SK-N-SH (cell line): ENCODE results near the gene AXIN1. TPM values are rescaled to one million over a fixed set of nuclear protein-coding genes. Genes with fewer than 3 reads are reported as not detected.

ENCODE experiments used
- CTCF ChIA-PET: fragments of 300-600, 350-600 bp; formaldehyde crosslinking; extraction: SDS; loops from one replicate; lab custom pipeline; 2021; lab: Yijun Ruan, JAX
- POLR2A ChIA-PET: fragments of 350-600 bp; sonication (Branson Sonifier 250); formaldehyde crosslinking; extraction: SDS; loops from one replicate; lab custom pipeline; 2020; ENCODE audit warnings: antibody characterized with exemption, inconsistent platforms; lab: Yijun Ruan, JAX
- DNase-seq: peaks from one replicate; pipeline ENCODE4 v3.0.0; 2012
- H2AFZ ChIP-seq: fragments of 200-600 bp; sonication (generic); 2 replicates; pipeline ENCODE4 v1.8.1; 2016; ENCODE audit warnings: antibody characterized with exemption, mild to moderate bottlenecking, low read depth
- H3F3A ChIP-seq: fragments of 200-600 bp; sonication (generic); replicated peaks from 2 replicates; pipeline ENCODE3; 2016; ENCODE audit warnings: antibody characterized with exemption, mild to moderate bottlenecking; ENCODE audit not compliant: insufficient read depth
- H3K27ac ChIP-seq, 2 experiments: fragments of 200-500 bp in 1 of 2; fragments of 200-600 bp in 1 of 2; sonication (Bioruptor generic) in 1 of 2; sonication (generic), shearing (Covaris generic) in 1 of 2; 2 replicates each; pipeline versions ENCODE4 v1.5.1 to v1.6.1; 2014 to 2016; ENCODE audit warnings: low read depth in 2 of 2, inconsistent platforms in 1 of 2, low read length in 1 of 2, mild to moderate bottlenecking in 1 of 2, mixed read lengths in 1 of 2
- H3K27me3 ChIP-seq: fragments of 200-600 bp; sonication (generic), shearing (Covaris generic); 2 replicates; pipeline ENCODE4 v1.6.1; 2016; ENCODE audit warnings: mixed run types; ENCODE audit not compliant: insufficient read depth
- H3K36me3 ChIP-seq, 2 experiments: fragments of 200-500 bp in 1 of 2; fragments of 200-600 bp in 1 of 2; sonication (Bioruptor generic) in 1 of 2; sonication (generic) in 1 of 2; replicated peaks in 1 of 2; 2 replicates each; pipeline versions ENCODE3 to v1.5.1; 2014 to 2016; ENCODE audit warnings: low read length in 1 of 2, mild to moderate bottlenecking in 1 of 2; ENCODE audit not compliant: insufficient read depth in 2 of 2, control insufficient read depth in 1 of 2
- H3K4me1 ChIP-seq, 2 experiments: fragments of 200-500 bp in 1 of 2; fragments of 200-600 bp in 1 of 2; sonication (Bioruptor generic) in 1 of 2; sonication (generic), shearing (Covaris generic) in 1 of 2; 2 replicates each; pipeline versions ENCODE4 v1.5.1 to v1.6.1; 2014 to 2016; ENCODE audit warnings: low read depth in 1 of 2, low read length in 1 of 2, mixed run types in 1 of 2; ENCODE audit not compliant: insufficient read depth in 2 of 2, control insufficient read depth in 1 of 2
- H3K4me2 ChIP-seq: fragments of 200-600 bp; sonication (generic), shearing (Covaris generic); 2 replicates; pipeline ENCODE4 v1.6.1; 2017; ENCODE audit warnings: mixed run types
- H3K4me3 ChIP-seq, 2 experiments: fragments of 200-500 bp in 1 of 2; fragments of 200-600 bp in 1 of 2; sonication (Bioruptor generic) in 1 of 2; sonication (generic), shearing (Covaris generic) in 1 of 2; 2 replicates each; pipeline versions ENCODE4 v1.5.1 to v1.8.1; 2014 to 2016; ENCODE audit warnings: low read depth in 2 of 2, inconsistent platforms in 1 of 2, low read length in 1 of 2, mild to moderate bottlenecking in 1 of 2, mixed read lengths in 1 of 2, moderate library complexity in 1 of 2
- H3K79me2 ChIP-seq: fragments of 200-600 bp; sonication (generic); 2 replicates; pipeline ENCODE4 v1.8.1; 2017; ENCODE audit warnings: mild to moderate bottlenecking; ENCODE audit not compliant: insufficient read depth
- H3K9ac ChIP-seq: fragments of 200-600 bp; sonication (generic); 2 replicates; pipeline ENCODE4 v1.6.1; 2017; ENCODE audit warnings: mixed run types
- H3K9me2 ChIP-seq: fragments of 200-600 bp; sonication (generic); 2 replicates; pipeline ENCODE4 v1.6.1; 2017; ENCODE audit warnings: mixed run types
- H3K9me3 ChIP-seq: fragments of 200-600 bp; sonication (generic); 2 replicates; pipeline ENCODE4 v1.6.1; 2017; ENCODE audit warnings: mixed run types, mild to moderate bottlenecking, moderate library complexity
- H4K20me1 ChIP-seq: fragments of 200-600 bp; sonication (generic); 2 replicates; pipeline ENCODE4 v1.6.1; 2017; ENCODE audit warnings: mild to moderate bottlenecking, mixed run types; ENCODE audit not compliant: insufficient read depth
- FOXJ3 ChIP-seq: sonication (generic); formaldehyde crosslinking; IDR thresholded peaks from 2 replicates; pipeline ENCODE4 v1.5.1; 2020; ENCODE audit warnings: mild to moderate bottlenecking, missing genetic modification reagents
- FOXM1 ChIP-seq: IDR thresholded peaks from 2 replicates; pipeline ENCODE4 v1.4.0; 2012; ENCODE audit warnings: low read depth, mild to moderate bottlenecking
- NFIC ChIP-seq: IDR thresholded peaks from 2 replicates; pipeline ENCODE4 v1.4.0; 2012; ENCODE audit warnings: borderline replicate concordance
- NRF1 ChIP-seq: IDR thresholded peaks from 2 replicates; pipeline ENCODE4 v1.6.1; 2012; ENCODE audit warnings: low read depth, mild to moderate bottlenecking, low read length
- RAD21 ChIP-seq: IDR thresholded peaks from 2 replicates; pipeline ENCODE4 v1.6.1; 2012; ENCODE audit warnings: mild to moderate bottlenecking, low read length
- RXRA ChIP-seq: IDR thresholded peaks from 2 replicates; pipeline ENCODE4 v1.4.0; 2012; ENCODE audit warnings: low read depth, mild to moderate bottlenecking, borderline replicate concordance
- SMC3 ChIP-seq: IDR thresholded peaks from 2 replicates; pipeline ENCODE4 v1.6.1; 2012; ENCODE audit warnings: low read depth, low read length, improper control_type of control experiment
- TEAD4 ChIP-seq: IDR thresholded peaks from 2 replicates; pipeline ENCODE4 v1.4.0; 2012; ENCODE audit warnings: mild to moderate bottlenecking, borderline replicate concordance; ENCODE audit not compliant: insufficient read depth
- WGBS: methylation state at CpG from one replicate; pipeline ENCODE4 v1.1.6; 2017; ENCODE audit warnings: low lambda C conversion rate; 5-methylcytosine and 5-hydroxymethylcytosine counted together
- polyA plus RNA-seq, 3 experiments: library from polyadenylated mRNA; depleted of rRNA; stranded (reverse); fragments of >200 nt; gene quantifications; 2 replicates each; pipeline ENCODE4 v1.2.3, GENCODE V29; 2012
- TF ChIP-seq, protein P1 (sequence below): IDR thresholded peaks from 2 replicates; pipeline ENCODE4 v1.4.0; 2012; ENCODE audit warnings: low read depth, borderline replicate concordance
- TF ChIP-seq, protein P2 (sequence below): fragments of 150-350 bp; IDR thresholded peaks from 2 replicates; pipeline ENCODE4 v1.6.1; 2017; ENCODE audit warnings: antibody characterized with exemption, low read length, low read depth, borderline replicate concordance
- TF ChIP-seq, protein P3 (sequence below): IDR thresholded peaks from 2 replicates; pipeline ENCODE4 v1.6.1; 2012; ENCODE audit warnings: mild to moderate bottlenecking, low read depth, low read length, moderate library complexity

Gene AXIN1
- polyA plus RNA-seq, 1 of the 3 experiments (the other 2 are of a cell fraction), result 19.9 TPM

DNA sequence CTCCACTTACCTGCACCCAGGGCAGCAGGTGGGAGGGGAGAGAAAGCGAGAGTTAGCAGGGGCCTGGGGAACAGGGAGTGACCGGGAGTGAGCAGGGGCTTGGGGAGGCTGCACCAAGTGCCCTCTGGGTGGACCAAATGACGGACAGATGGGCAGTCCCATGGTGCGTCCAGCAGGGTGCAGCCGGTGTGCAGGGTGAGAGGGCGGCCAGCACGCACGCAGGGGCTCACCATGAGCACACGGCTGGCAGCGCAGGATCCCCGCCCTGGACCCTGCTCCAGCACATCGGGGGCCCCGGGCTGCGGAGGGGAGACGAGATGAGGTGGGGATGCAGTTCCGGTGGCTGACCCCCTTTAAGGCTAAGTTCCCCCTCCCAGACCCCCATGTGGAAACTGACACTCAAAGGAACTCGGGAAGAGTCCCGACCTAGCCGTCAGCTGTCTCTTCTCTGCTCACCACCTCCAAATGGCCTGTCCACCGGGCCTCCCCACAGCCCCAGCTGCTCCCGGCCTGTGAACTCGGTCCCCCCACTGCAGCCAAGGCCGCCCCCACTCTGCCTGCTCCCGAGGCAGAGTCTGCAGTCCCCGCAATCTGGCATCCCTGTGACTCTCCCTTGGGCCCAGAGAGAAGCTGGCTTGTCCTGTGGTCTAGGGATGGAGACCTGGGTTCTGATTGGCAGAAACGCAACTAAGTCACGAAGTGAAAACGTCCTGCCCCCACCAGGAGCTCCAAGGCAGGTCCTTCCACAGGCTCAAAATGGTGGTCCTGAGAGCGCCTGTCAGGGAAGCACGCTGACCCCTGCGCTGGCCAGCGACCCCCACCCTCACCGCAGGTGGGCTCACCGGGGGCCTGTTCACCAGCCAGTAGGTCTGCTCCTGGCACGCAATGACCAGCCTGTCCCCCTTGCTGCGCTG lies 79.6 kb downstream of the AXIN1 start:
- Histone ChIP-seq H3K27me3 (no peaks in the 10 kb centered on the region), H3K79me2 (no peaks in the 10 kb centered on the region), H3K27ac (no peak overlapping the region), H3K36me3 (no peaks in the 10 kb centered on the region), H3K4me3 (no peak overlapping the region), H3K9me2 (no peaks in the 10 kb centered on the region), H4K20me1 (no peaks in the 10 kb centered on the region), H3K4me1 (peaks cover 0 to 17% of the 10 kb centered on the region in 2 experiments; a peak in 1 of 4 replicates), H3K4me2 (no peak overlapping the region), H2AFZ (no peak overlapping the region), H3K9ac (no peak overlapping the region), H3F3A (no peaks in the 10 kb centered on the region), H3K9me3 (no peaks in the 10 kb centered on the region)
- DNase-seq, result no peak
- CTCF ChIA-PET, result interaction anchor here (0.7 to 1.4 kb wide), 3 partner anchors 23 to 92 kb away, joined by 3 to 4 read pairs (median 3); partner anchors contain the start of gene HBQ1
- POLR2A ChIA-PET, result no interaction called here
- WGBS, result 90% methylated on average over 14 of the region's 36 CpGs
- TF ChIP-seq NRF1, result no peak
- TF ChIP-seq, protein P1, sequence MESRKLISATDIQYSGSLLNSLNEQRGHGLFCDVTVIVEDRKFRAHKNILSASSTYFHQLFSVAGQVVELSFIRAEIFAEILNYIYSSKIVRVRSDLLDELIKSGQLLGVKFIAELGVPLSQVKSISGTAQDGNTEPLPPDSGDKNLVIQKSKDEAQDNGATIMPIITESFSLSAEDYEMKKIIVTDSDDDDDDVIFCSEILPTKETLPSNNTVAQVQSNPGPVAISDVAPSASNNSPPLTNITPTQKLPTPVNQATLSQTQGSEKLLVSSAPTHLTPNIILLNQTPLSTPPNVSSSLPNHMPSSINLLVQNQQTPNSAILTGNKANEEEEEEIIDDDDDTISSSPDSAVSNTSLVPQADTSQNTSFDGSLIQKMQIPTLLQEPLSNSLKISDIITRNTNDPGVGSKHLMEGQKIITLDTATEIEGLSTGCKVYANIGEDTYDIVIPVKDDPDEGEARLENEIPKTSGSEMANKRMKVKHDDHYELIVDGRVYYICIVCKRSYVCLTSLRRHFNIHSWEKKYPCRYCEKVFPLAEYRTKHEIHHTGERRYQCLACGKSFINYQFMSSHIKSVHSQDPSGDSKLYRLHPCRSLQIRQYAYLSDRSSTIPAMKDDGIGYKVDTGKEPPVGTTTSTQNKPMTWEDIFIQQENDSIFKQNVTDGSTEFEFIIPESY, result no peak
- no peak for TF ChIP-seq TEAD4
- TF ChIP-seq, protein P2, sequence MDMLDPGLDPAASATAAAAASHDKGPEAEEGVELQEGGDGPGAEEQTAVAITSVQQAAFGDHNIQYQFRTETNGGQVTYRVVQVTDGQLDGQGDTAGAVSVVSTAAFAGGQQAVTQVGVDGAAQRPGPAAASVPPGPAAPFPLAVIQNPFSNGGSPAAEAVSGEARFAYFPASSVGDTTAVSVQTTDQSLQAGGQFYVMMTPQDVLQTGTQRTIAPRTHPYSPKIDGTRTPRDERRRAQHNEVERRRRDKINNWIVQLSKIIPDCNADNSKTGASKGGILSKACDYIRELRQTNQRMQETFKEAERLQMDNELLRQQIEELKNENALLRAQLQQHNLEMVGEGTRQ, result no peak
- no peak for TF ChIP-seq FOXJ3 (CRISPR knock-in tag)
- no peak for TF ChIP-seq RAD21
- TF ChIP-seq, protein P3, sequence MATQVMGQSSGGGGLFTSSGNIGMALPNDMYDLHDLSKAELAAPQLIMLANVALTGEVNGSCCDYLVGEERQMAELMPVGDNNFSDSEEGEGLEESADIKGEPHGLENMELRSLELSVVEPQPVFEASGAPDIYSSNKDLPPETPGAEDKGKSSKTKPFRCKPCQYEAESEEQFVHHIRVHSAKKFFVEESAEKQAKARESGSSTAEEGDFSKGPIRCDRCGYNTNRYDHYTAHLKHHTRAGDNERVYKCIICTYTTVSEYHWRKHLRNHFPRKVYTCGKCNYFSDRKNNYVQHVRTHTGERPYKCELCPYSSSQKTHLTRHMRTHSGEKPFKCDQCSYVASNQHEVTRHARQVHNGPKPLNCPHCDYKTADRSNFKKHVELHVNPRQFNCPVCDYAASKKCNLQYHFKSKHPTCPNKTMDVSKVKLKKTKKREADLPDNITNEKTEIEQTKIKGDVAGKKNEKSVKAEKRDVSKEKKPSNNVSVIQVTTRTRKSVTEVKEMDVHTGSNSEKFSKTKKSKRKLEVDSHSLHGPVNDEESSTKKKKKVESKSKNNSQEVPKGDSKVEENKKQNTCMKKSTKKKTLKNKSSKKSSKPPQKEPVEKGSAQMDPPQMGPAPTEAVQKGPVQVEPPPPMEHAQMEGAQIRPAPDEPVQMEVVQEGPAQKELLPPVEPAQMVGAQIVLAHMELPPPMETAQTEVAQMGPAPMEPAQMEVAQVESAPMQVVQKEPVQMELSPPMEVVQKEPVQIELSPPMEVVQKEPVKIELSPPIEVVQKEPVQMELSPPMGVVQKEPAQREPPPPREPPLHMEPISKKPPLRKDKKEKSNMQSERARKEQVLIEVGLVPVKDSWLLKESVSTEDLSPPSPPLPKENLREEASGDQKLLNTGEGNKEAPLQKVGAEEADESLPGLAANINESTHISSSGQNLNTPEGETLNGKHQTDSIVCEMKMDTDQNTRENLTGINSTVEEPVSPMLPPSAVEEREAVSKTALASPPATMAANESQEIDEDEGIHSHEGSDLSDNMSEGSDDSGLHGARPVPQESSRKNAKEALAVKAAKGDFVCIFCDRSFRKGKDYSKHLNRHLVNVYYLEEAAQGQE, result no peak
- no peak for TF ChIP-seq RXRA
- TF ChIP-seq FOXM1, result no peak
- no peak for TF ChIP-seq SMC3
- TF ChIP-seq NFIC, result no peak
